ENCODE results near the gene KDM4C. TPM values are rescaled to one million over a fixed set of nuclear protein-coding genes. Genes with fewer than 3 reads are reported as not detected.
A peak's percentile ranks its signal among the peaks of the same experiment; 100 is the strongest.
"Not testable (repeated sequence)": the region's sequence is repeated elsewhere in the genome, so short reads cannot be mapped to it uniquely, and the experiment has no call there.

Gene KDM4C
- total and polyA plus RNA-seq, 2 experiments from 2014 or later, result 14.3 to 20.6 TPM

- Histone ChIP-seq H3K4me1 (ENCODE audit: insufficient read depth) (peaks cover 6% of the 10 kb centered on the region), H3K4me3 (no peak overlapping the region), H3K9ac (no peak overlapping the region), H3K36me3 (ENCODE audit: low read depth) (0 out of 2 replicates have a peak, but pooled peaks cover 7% of the 10 kb centered on the region), H2AFZ (no peak overlapping the region), H3K79me2 (ENCODE audit: insufficient read depth) (peaks cover 77% of the 10 kb centered on the region), H3K27ac (no peak overlapping the region), H3F3A (ENCODE audit: insufficient read depth) (peaks cover 6% of the 10 kb centered on the region; the same call in 1 of the 2 replicates), H4K20me1 (ENCODE audit: insufficient read depth) (peaks cover 6% of the 10 kb centered on the region; the same call in 1 of the 2 replicates), H3K27me3 (replicated peaks; ENCODE audit: insufficient read depth) (no peaks in the 10 kb centered on the region), H3K9me3 (ENCODE audit: low read depth) (no peaks in the 10 kb centered on the region), H3K9me2 (ENCODE audit: insufficient read depth) (no peaks in the 10 kb centered on the region), H3K4me2 (ENCODE audit: unreplicated experiment) (no peak overlapping the region)
- WGBS, 2 experiments (ENCODE audit: low coverage in 1 of 2, low lambda C conversion rate in 2 of 2, missing lambda C conversion rate in 2 of 2), result 99 to 100% methylated on average over 3 of the region's 3 CpGs
- no peak for TF ChIP-seq EZH2 (IDR thresholded peaks at IDR 0.05; ENCODE audit: insufficient read depth, poor library complexity, severe bottlenecking)
- TF ChIP-seq EZH2phosphoT487 (IDR thresholded peaks at IDR 0.05; ENCODE audit: insufficient read depth, low read depth), result no peak
- in situ Hi-C loops (cut with MboI), result no loop called here
- no peak for DNase-seq
Observed at GRCh38 chr9:6793203-6793602, 35.4 kb downstream of the KDM4C start.

- 91 to 96% methylated on average over 1 of the region's 1 CpG for WGBS, 2 experiments (ENCODE audit: low coverage in 1 of 2, low lambda C conversion rate in 2 of 2, missing lambda C conversion rate in 2 of 2)
- Histone ChIP-seq H2AFZ (no peak overlapping the region), H3K27ac (no peak overlapping the region), H3K9me2 (ENCODE audit: insufficient read depth) (no peaks in the 10 kb centered on the region), H3K79me2 (ENCODE audit: insufficient read depth) (peaks cover 73% of the 10 kb centered on the region), H4K20me1 (ENCODE audit: insufficient read depth) (no peaks in the 10 kb centered on the region; the same call in 1 of the 2 replicates), H3K36me3 (ENCODE audit: low read depth) (0 out of 2 replicates have a peak, but pooled peaks cover 7% of the 10 kb centered on the region), H3K4me2 (ENCODE audit: unreplicated experiment) (no peak overlapping the region), H3K4me1 (ENCODE audit: insufficient read depth) (no peaks in the 10 kb centered on the region), H3K9me3 (ENCODE audit: low read depth) (no peaks in the 10 kb centered on the region), H3K4me3 (no peak overlapping the region), H3K9ac (no peak overlapping the region), H3K27me3 (replicated peaks; ENCODE audit: insufficient read depth) (no peaks in the 10 kb centered on the region), H3F3A (ENCODE audit: insufficient read depth) (no peaks in the 10 kb centered on the region)
- in situ Hi-C loops (cut with MboI), result no loop called here
- no peak for DNase-seq
- no peak for TF ChIP-seq EZH2 (IDR thresholded peaks at IDR 0.05; ENCODE audit: insufficient read depth, poor library complexity, severe bottlenecking)
- no peak for TF ChIP-seq EZH2phosphoT487 (IDR thresholded peaks at IDR 0.05; ENCODE audit: insufficient read depth, low read depth)
Observed at GRCh38 chr9:6794936-6795335, 37.2 kb downstream of the KDM4C start.

DNA sequence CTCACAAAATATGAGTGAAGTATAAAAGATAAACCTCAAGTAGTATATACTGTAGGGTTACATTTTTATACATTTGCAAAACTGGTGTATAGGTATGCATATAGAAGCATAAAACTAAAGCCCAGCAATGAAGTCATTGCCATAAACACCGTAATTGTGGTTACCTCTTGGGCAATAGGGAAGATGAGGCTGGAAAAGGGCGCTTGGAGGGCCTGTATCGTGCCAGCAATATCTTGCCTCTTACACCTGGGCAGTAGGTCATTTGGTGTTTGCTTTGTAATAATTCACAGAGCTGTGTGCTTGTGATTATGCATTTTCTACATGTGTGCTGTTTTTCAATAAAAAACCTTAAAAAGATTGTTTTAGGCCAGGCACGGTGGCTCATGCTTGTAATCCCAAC lies 45.2 kb downstream of the KDM4C start:
- Histone ChIP-seq H3K4me3 (no peak overlapping the region), H3K4me1 (ENCODE audit: insufficient read depth) (no peaks in the 10 kb centered on the region), H4K20me1 (ENCODE audit: insufficient read depth) (no peaks in the 10 kb centered on the region), H3K79me2 (ENCODE audit: insufficient read depth) (peaks cover 53% of the 10 kb centered on the region), H3K27ac (no peak overlapping the region), H3K9me2 (ENCODE audit: insufficient read depth) (no peaks in the 10 kb centered on the region), H3K36me3 (ENCODE audit: low read depth) (no peaks in the 10 kb centered on the region), H3F3A (ENCODE audit: insufficient read depth) (0 out of 2 replicates have a peak, but pooled peaks cover 10% of the 10 kb centered on the region), H3K9ac (no peak overlapping the region), H3K27me3 (replicated peaks; ENCODE audit: insufficient read depth) (no peaks in the 10 kb centered on the region), H3K4me2 (ENCODE audit: unreplicated experiment) (no peak overlapping the region), H2AFZ (no peak overlapping the region), H3K9me3 (ENCODE audit: low read depth) (no peaks in the 10 kb centered on the region)
- DNase-seq, result no peak
- 96 to 97% methylated on average over 4 of the region's 4 CpGs for WGBS, 2 experiments (ENCODE audit: low coverage in 1 of 2, low lambda C conversion rate in 2 of 2, missing lambda C conversion rate in 2 of 2)
- in situ Hi-C loops (cut with MboI), result no loop called here
- TF ChIP-seq EZH2phosphoT487 (IDR thresholded peaks at IDR 0.05; ENCODE audit: insufficient read depth, low read depth), result no peak
- TF ChIP-seq EZH2 (IDR thresholded peaks at IDR 0.05; ENCODE audit: insufficient read depth, poor library complexity, severe bottlenecking), result no peak

- Histone ChIP-seq H3K36me3 (ENCODE audit: low read depth) (no peaks in the 10 kb centered on the region), H3K4me3 (no peak overlapping the region), H3K4me2 (ENCODE audit: unreplicated experiment) (no peak overlapping the region), H3K27ac (no peak overlapping the region), H3K4me1 (ENCODE audit: insufficient read depth) (no peaks in the 10 kb centered on the region), H3F3A (ENCODE audit: insufficient read depth) (0 out of 2 replicates have a peak, but pooled peaks cover 10% of the 10 kb centered on the region), H3K9ac (no peak overlapping the region), H3K27me3 (replicated peaks; ENCODE audit: insufficient read depth) (no peaks in the 10 kb centered on the region), H3K9me2 (ENCODE audit: insufficient read depth) (no peaks in the 10 kb centered on the region), H3K79me2 (ENCODE audit: insufficient read depth) (peaks cover 40% of the 10 kb centered on the region), H2AFZ (no peak overlapping the region), H3K9me3 (ENCODE audit: low read depth) (no peaks in the 10 kb centered on the region), H4K20me1 (ENCODE audit: insufficient read depth) (no peaks in the 10 kb centered on the region)
- TF ChIP-seq EZH2phosphoT487 (IDR thresholded peaks at IDR 0.05; ENCODE audit: insufficient read depth, low read depth) (no peak), EZH2 (IDR thresholded peaks at IDR 0.05; ENCODE audit: insufficient read depth, poor library complexity, severe bottlenecking) (no peak)
- 46 to 65% methylated on average over 1 of the region's 1 CpG for WGBS, 2 experiments (ENCODE audit: low coverage in 1 of 2, low lambda C conversion rate in 2 of 2, missing lambda C conversion rate in 2 of 2)
- DNase-seq, result peak; percentile 80
- in situ Hi-C loops (cut with MboI), result no loop called here
Observed at GRCh38 chr9:6805532-6805931, 47.8 kb downstream of the KDM4C start.

DNA sequence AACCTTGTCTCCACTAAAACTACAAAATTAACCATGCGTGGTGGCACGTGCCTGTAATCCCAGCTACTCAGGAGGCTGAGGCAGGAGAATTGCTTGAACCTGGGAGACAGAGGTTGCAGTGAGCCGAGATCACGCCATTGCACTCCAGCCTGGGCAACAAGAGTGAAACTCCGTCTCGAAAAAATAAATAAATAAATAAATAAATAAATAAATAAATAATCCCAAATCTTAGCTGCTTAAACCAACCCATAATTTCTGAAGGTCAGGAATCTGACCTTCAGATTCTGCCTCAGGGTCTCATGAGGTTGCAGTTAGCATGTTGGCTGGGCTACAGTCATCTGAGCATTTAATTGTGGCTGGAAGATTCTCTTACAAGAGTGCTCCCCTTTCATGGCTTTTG lies 48.5 kb downstream of the KDM4C start:
- H3K9me2 ChIP-seq (ENCODE audit: insufficient read depth); DNase-seq; in situ Hi-C loops (cut with MboI): not testable (repeated sequence)

DNA sequence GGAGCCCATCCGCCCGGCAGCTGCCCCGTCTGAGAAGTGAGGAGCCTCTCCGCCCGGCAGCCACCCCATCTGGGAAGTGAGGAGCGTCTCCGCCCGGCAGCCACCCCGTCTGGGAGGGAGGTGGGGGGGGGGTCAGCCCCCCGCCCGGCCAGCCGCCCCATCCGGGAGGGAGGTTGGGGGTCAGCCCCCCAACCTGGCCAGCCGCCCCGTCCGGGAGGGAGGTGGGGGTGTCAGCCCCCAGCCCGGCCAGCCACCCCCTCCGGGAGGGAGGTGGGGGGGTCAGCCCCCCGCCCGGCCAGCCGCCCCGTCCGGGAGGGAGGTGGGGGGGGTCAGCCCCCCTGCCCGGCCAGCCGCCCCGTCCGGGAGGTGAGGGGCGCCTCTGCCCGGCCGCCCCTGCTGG lies 49.9 kb downstream of the KDM4C start:
- H3K27me3 ChIP-seq (replicated peaks; ENCODE audit: insufficient read depth); in situ Hi-C loops (cut with MboI); H2AFZ ChIP-seq; H3K27ac ChIP-seq; H3K9me2 ChIP-seq (ENCODE audit: insufficient read depth); H3K4me2 ChIP-seq (ENCODE audit: unreplicated experiment); H3K9ac ChIP-seq; H4K20me1 ChIP-seq (ENCODE audit: insufficient read depth); H3K9me3 ChIP-seq (ENCODE audit: low read depth); H3K4me1 ChIP-seq (ENCODE audit: insufficient read depth); H3K4me3 ChIP-seq; H3K36me3 ChIP-seq (ENCODE audit: low read depth); DNase-seq: not testable (repeated sequence)
- 0 out of 2 replicates have a peak, but pooled peaks cover 10% of the 10 kb centered on the region for H3F3A ChIP-seq (ENCODE audit: insufficient read depth)
- peaks cover 23% of the 10 kb centered on the region for H3K79me2 ChIP-seq (ENCODE audit: insufficient read depth)
- WGBS, 2 experiments (ENCODE audit: low coverage in 1 of 2, low lambda C conversion rate in 2 of 2, missing lambda C conversion rate in 2 of 2), result 97% methylated on average over 17 of the region's 30 CpGs; no CpG with 5 or more reads in 1 of the 2 experiments

More for the DNA sequence above, 48.5 kb downstream of the KDM4C start:
- H3K27ac ChIP-seq; H3K27me3 ChIP-seq (replicated peaks; ENCODE audit: insufficient read depth); H3K9ac ChIP-seq; H3K4me1 ChIP-seq (ENCODE audit: insufficient read depth); H2AFZ ChIP-seq; H4K20me1 ChIP-seq (ENCODE audit: insufficient read depth); H3K36me3 ChIP-seq (ENCODE audit: low read depth); H3K4me2 ChIP-seq (ENCODE audit: unreplicated experiment); H3K9me3 ChIP-seq (ENCODE audit: low read depth); H3K4me3 ChIP-seq: not testable (repeated sequence)
- 0 out of 2 replicates have a peak, but pooled peaks cover 10% of the 10 kb centered on the region for H3F3A ChIP-seq (ENCODE audit: insufficient read depth)
- peaks cover 37% of the 10 kb centered on the region for H3K79me2 ChIP-seq (ENCODE audit: insufficient read depth)
- WGBS, 2 experiments (ENCODE audit: low coverage in 1 of 2, low lambda C conversion rate in 2 of 2, missing lambda C conversion rate in 2 of 2), result 92 to 98% methylated on average over 5 to 6 of the region's 6 CpGs
